Measurements from ENCODE around the gene DKK3. TPM values are rescaled to one million over a fixed set of nuclear protein-coding genes. Genes with fewer than 3 reads are reported as not detected.
A peak's percentile ranks its signal among the peaks of the same experiment; 100 is the strongest.

DKK3 gene
- total RNA-seq, 1 donor from 2014 or later: 657 TPM

GRCh38 chr11:11963067-11963466, 45.4 kb downstream of the DKK3 start:
- no peak for DNase-seq
- ATAC-seq: no peak
- intact Hi-C loops (cut with micrococcal nuclease): no loop called here

DNA sequence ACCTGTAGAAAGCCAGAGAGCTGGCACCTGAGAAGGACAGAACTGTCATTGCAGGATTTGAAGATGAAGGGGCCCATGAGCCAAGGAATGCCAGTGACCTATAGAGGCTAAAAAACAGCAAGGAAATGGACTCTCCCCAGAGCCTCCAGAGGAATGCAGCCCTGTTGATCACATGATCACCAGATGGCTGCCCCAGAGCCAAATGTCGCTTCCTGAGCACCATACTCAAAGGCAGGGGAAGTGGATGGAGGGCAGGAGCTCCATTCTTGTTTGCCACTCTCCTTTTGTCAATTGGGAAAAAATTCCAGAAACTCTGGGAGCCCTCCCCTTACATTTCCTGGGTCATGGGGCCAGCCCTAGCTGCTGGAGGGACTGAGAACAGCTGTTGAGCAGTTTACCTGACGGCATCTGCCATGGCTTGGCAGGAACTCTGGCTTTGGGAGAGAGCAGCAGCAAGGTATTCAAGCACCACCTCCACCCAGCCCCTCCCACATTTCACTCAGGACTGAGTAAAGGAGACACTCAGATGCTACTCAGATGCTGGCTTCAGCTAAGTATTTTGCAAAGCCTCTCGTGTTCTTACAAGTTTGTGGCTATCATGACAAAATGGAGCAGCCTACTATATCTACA, 46.9 kb downstream of the DKK3 start:
- DNase-seq (no peak), ATAC-seq (no peak)
- intact Hi-C loops (cut with micrococcal nuclease): no loop called here

DNA sequence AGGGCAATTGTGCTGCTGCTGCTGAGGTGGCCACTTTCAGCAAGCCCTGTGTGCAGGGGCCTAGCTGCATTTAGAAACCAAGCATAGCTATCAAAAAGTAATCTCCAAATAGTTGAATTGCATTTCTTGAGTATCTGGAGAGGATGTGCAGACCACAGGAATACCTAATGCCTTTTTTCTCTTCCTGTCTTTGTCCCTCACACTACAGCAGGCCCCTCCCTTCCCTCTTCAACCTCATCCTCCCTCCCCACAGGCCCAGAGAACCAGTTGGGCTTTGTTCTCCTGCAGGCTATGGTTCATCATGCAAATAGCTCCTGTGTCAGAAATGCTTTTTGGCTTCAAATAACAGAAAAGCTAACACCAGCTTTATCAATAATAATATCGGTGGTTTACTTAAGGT, 47.7 kb downstream of the DKK3 start:
- no peak for ATAC-seq
- intact Hi-C loops (cut with micrococcal nuclease): no loop called here
- no peak for DNase-seq

DNA sequence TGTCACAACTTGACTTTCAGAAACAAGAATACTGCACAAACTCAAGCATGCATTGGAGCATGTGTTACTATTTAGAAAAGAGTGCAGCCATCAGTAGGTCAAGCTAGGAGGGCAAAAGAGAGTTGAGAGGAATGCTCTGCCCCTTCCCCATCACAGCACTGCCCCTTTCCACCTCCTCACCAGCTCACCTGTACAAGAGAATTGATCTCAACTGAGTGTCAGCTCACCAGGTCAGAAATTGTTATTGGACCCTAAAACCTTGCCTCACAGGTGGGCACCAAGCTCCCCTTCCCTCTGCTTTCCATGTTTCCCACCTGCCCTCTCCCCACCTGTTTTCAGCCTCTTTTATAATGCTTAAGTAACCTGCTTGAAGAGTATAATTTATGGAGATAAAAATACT, 48.8 kb downstream of the DKK3 start:
- intact Hi-C loops (cut with micrococcal nuclease): no loop called here
- no peak for DNase-seq
- no peak for ATAC-seq

DNA sequence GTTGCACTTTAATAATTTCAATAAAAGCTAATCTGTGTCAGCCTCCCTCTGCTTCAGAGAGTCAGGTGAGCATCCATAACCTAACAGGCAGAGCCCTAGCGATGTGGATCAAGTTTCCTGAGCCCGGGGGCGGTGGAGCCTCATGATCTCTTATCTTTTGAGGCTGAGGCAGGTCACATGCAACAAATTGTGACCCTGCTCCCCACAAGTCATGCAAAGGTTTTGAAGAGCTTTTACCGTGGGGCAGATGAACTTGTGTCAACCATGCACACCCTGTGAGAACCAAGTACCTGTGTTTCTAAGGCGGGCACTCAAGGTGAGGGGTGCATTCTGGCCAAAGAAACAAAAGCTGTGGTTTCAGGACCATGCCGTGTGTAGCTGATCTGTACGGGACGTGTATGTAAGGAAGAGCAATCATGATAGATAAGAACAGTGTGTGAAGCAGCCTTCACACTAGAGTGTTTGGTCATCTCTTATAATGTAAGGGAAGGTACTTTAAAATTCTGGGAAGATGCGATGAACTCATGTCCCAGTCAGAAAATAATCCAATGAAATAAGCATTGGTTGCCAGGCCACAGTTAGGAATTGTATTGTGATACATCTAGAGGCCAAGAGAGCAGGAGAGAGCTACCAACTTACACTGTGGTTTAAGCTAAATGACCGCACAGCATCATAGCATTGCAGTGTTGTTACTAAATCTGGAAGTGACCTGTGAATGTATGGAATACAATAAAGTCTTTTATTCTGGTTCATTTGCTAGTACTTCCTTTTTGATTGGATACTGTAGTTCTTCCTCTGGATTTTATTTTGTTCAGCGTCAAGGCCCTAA, 49.8 kb downstream of the DKK3 start:
- DNase-seq (no peak), ATAC-seq (no peak)
- intact Hi-C loops (cut with micrococcal nuclease): no loop called here

DNA sequence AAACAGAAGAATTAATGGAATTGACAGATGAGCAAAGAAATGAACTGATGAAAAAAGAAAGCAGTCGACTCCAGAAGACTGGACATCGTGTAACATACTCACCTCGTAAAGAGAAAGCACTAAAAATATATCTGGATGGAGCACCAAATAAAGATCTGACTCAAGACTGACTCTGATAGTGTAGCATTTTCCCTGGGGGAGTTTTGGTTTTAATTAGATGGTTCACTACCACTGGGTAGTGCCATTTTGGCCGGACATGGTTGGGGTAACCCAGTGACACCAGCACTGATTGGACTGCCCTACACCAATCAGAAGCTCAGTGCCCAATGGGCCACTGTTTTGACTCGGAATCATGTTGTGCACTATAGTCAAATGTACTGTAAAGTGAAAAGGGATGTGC, 52.4 kb downstream of the DKK3 start:
- intact Hi-C loops (cut with micrococcal nuclease): no loop called here
- DNase-seq: no peak
- peak; percentile 11 for ATAC-seq

- no peak for ATAC-seq
- DNase-seq: no peak
- intact Hi-C loops (cut with micrococcal nuclease): no loop called here
Measured at GRCh38 chr11:11952036-11952435, 56.4 kb downstream of the DKK3 start.

DNA sequence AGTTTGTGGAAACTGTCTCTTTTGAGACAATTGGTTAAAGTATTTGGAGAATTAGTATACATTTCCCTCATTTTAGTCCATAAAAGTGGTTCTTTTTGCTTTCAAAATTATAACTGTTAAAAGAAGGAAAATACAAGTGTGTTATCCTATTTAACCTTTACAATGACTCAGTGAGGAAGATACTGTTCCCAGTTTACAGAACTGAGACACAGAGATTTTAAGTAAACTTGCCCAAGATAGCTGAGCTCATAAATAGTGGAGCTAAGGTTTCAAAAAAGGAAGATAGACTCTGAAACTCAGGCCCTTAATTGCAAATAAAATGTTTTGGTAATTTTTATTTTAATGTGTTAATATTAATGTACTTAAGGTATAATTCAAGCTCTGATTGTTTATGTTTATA, 58.9 kb downstream of the DKK3 start:
- ATAC-seq (no peak), DNase-seq (no peak)

DNA sequence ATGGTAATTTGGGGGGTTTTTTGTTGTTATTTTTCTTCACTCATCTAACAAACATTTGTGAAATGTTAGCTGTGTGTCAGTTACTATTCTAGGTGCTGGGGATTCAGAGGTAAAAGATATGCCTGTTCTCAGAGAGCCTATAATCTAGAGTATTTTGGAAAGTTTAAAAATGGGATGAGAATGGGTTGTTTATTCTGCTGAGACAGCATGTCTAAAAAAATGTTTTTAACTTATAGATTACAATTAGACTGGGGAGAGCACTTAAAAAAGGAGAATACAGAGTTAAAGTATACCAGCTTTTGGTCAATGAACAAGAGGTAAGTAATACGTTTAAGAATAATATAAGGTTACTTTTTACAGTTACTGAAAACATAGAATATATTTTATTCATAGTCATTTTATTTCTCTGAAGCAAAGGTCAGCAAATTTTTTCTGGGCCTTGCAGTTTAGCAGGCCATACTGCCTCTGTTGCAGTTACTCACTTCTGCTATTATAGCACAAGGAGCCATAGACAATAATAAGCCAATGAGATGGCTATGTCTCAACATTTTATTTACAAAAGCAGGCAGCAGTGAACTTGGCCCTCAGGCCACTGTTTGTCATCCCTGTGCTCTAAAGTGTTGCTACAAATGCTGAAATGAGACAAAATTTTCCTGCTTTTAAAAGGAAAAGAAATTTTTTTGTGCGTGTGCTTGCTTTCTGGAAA, 60.0 kb downstream of the DKK3 start:
- DNase-seq (no peak), ATAC-seq (peak; percentile 33)
- intact Hi-C loops (cut with micrococcal nuclease): no loop called here

More for the DNA sequence above, 58.9 kb downstream of the DKK3 start:
- intact Hi-C loops (cut with micrococcal nuclease): no loop called here

- intact Hi-C loops (cut with micrococcal nuclease): no loop called here
- no peak for DNase-seq
- ATAC-seq: no peak
Measured at GRCh38 chr11:11947825-11948224, 60.6 kb downstream of the DKK3 start.

DNA sequence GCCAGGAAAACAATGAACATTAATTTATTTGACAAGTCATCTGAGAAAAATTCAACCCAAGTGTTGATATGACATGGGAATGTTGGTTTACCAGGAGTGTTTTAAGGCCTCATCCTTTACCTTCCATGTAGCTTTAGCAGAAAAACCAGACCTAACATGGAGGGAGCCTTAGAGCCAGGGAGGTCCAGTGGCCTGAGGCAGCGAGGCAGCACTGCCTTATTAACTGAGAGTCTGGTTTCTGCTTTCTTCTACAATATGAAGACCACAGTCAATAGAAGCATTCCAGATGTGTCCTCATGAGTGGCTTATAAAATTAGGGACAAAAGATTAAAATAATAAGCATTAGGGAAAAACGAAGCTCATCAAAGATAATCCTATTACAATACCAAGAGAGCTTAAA, 61.5 kb downstream of the DKK3 start:
- DNase-seq (no peak), ATAC-seq (peak; percentile 21)
- intact Hi-C loops (cut with micrococcal nuclease): no loop called here

- ATAC-seq (no peak), DNase-seq (no peak)
- intact Hi-C loops (cut with micrococcal nuclease): no loop called here
Measured at GRCh38 chr11:11946180-11946579, 62.2 kb downstream of the DKK3 start.

DNA sequence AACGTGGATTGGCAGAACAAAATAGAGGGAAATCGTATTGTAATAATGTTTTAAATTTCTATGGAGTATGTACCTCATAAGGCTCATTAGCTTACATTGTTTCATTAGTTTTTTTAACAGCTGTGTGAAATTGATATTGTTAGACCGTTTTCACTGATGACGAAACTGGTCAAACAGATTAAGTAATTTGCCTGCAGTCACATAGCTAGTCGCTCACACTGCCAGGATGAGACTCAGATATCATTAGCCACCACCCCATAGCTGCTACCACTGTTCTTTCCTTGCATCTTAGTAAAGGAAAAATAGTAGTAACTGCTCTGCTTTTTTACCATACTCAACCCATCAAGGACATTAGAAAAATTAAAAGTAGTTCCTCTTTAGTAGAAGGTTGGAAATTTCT, 64.0 kb downstream of the DKK3 start:
- DNase-seq (no peak), ATAC-seq (no peak)
- intact Hi-C loops (cut with micrococcal nuclease): no loop called here

- ATAC-seq: peak; percentile 60
- DNase-seq: no peak
- intact Hi-C loops (cut with micrococcal nuclease): no loop called here
Measured at GRCh38 chr11:11942668-11943067, 65.8 kb downstream of the DKK3 start.

GRCh38 chr11:11940551-11940950, 67.9 kb downstream of the DKK3 start:
- ATAC-seq (no peak), DNase-seq (no peak)
- intact Hi-C loops (cut with micrococcal nuclease): no loop called here

GRCh38 chr11:11937957-11938356, 70.5 kb downstream of the DKK3 start:
- intact Hi-C loops (cut with micrococcal nuclease): no loop called here

DNA sequence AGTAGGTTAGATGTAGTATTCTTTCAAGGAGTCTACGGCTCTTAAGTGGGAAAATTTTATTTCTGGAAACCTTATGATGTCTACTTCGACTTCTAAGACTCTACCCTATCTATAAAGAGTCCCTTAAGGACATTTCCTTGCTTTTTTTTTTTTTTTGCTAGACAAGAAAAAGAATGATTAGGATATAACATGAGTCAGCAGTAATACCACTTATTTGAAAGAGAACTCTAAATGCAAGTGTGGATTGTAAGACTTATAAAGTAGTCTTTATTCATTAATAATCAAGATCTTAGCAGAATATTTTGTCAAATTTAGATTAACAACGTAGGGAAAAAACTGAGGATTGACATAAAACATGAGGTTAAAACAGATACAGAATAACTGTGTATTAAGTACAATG, 71.0 kb downstream of the DKK3 start:
- intact Hi-C loops (cut with micrococcal nuclease): no loop called here
- ATAC-seq (no peak), DNase-seq (no peak)

More at GRCh38 chr11:11937957-11938356, 70.5 kb downstream of the DKK3 start:
- DNase-seq (no peak), ATAC-seq (no peak)

GRCh38 chr11:11935536-11935935, 72.9 kb downstream of the DKK3 start:
- ATAC-seq (no peak), DNase-seq (no peak)
- intact Hi-C loops (cut with micrococcal nuclease): no loop called here

DNA sequence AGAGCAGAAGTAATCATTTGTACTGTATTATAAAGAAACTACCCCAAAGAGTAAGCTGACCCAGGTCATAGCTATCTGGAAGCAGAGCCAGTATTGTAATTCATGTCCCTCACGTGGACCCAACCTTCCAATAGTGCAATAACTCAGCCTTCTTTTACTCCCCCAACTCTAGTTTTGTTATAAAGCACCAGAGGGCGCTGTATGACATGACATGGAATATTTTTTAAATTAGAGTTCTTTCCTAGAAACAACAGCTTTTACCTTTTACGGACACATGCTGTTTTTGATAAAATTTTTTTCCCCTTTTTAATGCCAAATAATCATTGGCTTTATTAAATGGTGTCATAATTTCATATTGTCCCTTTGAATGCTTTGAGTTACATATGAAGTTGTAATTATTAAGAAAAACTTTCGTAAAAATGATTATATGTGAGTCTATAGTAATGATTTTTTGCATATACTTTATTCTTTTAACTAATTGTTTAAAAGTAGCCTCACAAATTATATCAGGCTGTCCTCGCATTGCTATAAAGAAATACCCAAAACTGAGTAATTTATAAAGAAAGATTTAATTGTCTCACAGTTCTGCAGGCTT, 76.9 kb downstream of the DKK3 start:
- intact Hi-C loops (cut with micrococcal nuclease): loop anchor here (5.0 kb wide), 1 partner anchor 111 kb away; no protein-coding TSS in a partner anchor
- ATAC-seq: peak; percentile 70
- DNase-seq: no peak

DNA sequence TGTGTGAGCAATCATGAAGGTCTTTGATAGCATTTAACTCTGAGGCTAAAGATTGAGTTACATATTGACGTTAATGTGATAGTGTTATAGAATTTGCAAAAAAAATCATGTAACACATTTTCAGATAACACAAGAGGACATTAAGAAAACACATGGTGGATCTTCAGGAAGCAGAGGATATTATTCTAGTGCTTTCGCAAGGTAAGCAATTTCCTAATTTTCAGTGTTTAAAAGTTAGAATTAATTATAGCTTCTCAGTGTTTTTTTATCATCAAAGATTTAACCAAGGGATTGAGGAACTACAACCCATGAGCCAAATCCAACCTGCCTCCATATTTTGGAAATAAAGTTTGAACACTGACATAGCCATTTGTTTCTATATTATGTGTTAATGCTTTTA, 78.5 kb downstream of the DKK3 start:
- no peak for ATAC-seq
- intact Hi-C loops (cut with micrococcal nuclease): loop anchor here (5.0 to 10.0 kb wide), 2 partner anchors 112 to 355 kb away; no protein-coding TSS in a partner anchor
- DNase-seq: no peak

All from left ventricle myocardium superior (tissue), 1 donor.